ENCODE data around the gene PSMD14. TPM values are rescaled to one million over a fixed set of nuclear protein-coding genes. Genes with fewer than 3 reads are reported as not detected.

Gene PSMD14
- total and polyA plus RNA-seq, 2 of the 13 experiments (the other 11 are each of a cell fraction or from before 2014, with no cell fraction given), result 60.6 to 149 TPM

DNA sequence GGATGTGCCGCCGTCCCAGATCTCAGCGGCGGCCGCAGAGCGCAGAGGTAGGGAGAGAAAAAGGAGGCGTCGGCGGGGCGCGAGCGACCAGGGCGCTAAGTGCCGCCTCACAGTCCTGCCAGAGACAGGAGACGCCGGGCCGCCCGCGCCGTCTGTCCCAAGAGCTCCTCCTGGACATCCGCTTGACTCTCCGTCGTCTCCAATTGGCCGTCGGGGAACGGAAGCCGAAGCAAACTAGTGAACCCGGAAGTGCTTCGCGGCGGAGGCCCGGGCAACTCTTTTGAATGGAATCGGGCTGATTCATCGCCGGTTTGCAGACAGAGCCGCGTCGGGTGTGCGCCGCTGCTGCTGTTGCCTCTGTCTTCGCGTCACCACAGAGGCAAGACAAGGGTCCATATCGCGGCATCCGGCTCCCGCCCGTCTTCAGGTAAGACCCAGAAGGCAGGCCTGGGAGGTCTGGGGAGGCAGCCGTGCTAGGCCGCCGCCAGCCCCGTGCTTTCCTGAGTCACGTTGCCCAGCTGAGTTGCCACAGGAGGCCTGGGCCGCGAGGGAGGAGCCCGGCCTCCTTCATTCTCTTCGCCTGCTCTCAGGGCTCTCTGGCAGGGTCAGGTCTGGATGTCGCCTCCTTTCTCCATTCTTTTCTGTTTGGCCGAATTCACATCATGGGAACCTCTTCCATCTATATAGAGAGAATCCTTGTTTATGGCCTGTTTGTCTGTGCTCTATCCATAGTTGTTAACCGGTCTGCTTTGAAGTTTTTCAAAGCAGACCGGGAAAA lies at the start of gene PSMD14 (continued):
- TF ChIP-seq NR2C2 (CRISPR knock-in tag; IDR thresholded peaks at IDR 0.05; ENCODE audit: borderline replicate concordance) (peak; percentile 99), ZNF691 (CRISPR knock-in tag; IDR thresholded peaks at IDR 0.05; ENCODE audit: borderline replicate concordance, low read depth) (peak; percentile 89; the same call in 1 of the 2 replicates), JUN (CRISPR knock-in tag; IDR thresholded peaks at IDR 0.05) (no peak; the same call in 1 of the 2 replicates), ZNF136 (CRISPR knock-in tag; IDR thresholded peaks at IDR 0.05; ENCODE audit: low read depth) (peak; percentile 92; the same call in 1 of the 2 replicates), MTF2 (CRISPR knock-in tag; IDR thresholded peaks at IDR 0.05; ENCODE audit: borderline replicate concordance) (no peak), KLF13 (CRISPR knock-in tag; IDR thresholded peaks at IDR 0.05) (peak; percentile 12; the same call in 1 of the 2 replicates), POLR2G (IDR thresholded peaks at IDR 0.05; ENCODE audit: low read depth, low read length) (peak; percentile 98), HOXD1 (CRISPR knock-in tag; IDR thresholded peaks at IDR 0.05) (0 out of 2 replicates have a peak, but pooled peaks have one; percentile 58), NR1H2 (CRISPR knock-in tag; IDR thresholded peaks at IDR 0.05; ENCODE audit: borderline replicate concordance, low read depth) (peak; percentile 75), SOX5 (CRISPR knock-in tag; IDR thresholded peaks at IDR 0.05; ENCODE audit: borderline replicate concordance) (peak; percentile 51), ETV6 (CRISPR knock-in tag; conservative IDR thresholded peaks at IDR 0.05) (peak; percentile 92), GMEB1 (CRISPR knock-in tag; IDR thresholded peaks at IDR 0.05; ENCODE audit: borderline replicate concordance) (peak; percentile 77), NFKB2 (CRISPR knock-in tag; IDR thresholded peaks at IDR 0.05; ENCODE audit: borderline replicate concordance) (peak; percentile 76; the same call in 1 of the 2 replicates), ZKSCAN8 (CRISPR knock-in tag; IDR thresholded peaks at IDR 0.05; ENCODE audit: borderline replicate concordance) (no peak; the same call in 1 of the 2 replicates), TBX3 (IDR thresholded peaks at IDR 0.05; ENCODE audit: borderline replicate concordance) (no peak), PTBP1 (IDR thresholded peaks at IDR 0.05; ENCODE audit: low read depth, low read length, poor library complexity, severe bottlenecking) (peak; percentile 44), ZSCAN12 (CRISPR knock-in tag; IDR thresholded peaks at IDR 0.05) (no peak; the same call in 1 of the 2 replicates), TRIM24 (CRISPR knock-in tag; IDR thresholded peaks at IDR 0.05) (0 out of 2 replicates have a peak, but pooled peaks have one; percentile 29), RNF2 (conservative IDR thresholded peaks at IDR 0.05; ENCODE audit: low read depth) (peak; percentile 92), ZNF841 (CRISPR knock-in tag; IDR thresholded peaks at IDR 0.05; ENCODE audit: borderline replicate concordance) (no peak), RORA (CRISPR knock-in tag; IDR thresholded peaks at IDR 0.05) (no peak), HNRNPH1 (optimal IDR thresholded peaks at IDR 0.05; ENCODE audit: low read depth, low read length) (no peak), ZNF576 (CRISPR knock-in tag; IDR thresholded peaks at IDR 0.05) (peak; percentile 85; the same call in 1 of the 2 replicates)
- TF ChIP-seq, protein P1, sequence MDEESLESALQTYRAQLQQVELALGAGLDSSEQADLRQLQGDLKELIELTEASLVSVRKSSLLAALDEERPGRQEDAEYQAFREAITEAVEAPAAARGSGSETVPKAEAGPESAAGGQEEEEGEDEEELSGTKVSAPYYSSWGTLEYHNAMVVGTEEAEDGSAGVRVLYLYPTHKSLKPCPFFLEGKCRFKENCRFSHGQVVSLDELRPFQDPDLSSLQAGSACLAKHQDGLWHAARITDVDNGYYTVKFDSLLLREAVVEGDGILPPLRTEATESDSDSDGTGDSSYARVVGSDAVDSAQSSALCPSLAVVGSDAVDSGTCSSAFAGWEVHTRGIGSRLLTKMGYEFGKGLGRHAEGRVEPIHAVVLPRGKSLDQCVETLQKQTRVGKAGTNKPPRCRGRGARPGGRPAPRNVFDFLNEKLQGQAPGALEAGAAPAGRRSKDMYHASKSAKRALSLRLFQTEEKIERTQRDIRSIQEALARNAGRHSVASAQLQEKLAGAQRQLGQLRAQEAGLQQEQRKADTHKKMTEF (CRISPR knock-in tag; IDR thresholded peaks at IDR 0.05), result peak; percentile 97
- TF ChIP-seq, protein P2, sequence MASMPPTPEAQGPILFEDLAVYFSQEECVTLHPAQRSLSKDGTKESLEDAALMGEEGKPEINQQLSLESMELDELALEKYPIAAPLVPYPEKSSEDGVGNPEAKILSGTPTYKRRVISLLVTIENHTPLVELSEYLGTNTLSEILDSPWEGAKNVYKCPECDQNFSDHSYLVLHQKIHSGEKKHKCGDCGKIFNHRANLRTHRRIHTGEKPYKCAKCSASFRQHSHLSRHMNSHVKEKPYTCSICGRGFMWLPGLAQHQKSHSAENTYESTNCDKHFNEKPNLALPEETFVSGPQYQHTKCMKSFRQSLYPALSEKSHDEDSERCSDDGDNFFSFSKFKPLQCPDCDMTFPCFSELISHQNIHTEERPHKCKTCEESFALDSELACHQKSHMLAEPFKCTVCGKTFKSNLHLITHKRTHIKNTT (CRISPR knock-in tag; IDR thresholded peaks at IDR 0.05), result no peak

All from HepG2 (cell line).